GM19043 (cell line): ENCODE data around the gene TTI1.

Experiments used
- ATAC-seq: cut with Tn5 transposase; IDR thresholded peaks from one replicate; pipeline ENCODE4 v1.9.1; 2021; ENCODE audit warnings: low read depth; ENCODE audit not compliant: unreplicated experiment

Gene TTI1

DNA sequence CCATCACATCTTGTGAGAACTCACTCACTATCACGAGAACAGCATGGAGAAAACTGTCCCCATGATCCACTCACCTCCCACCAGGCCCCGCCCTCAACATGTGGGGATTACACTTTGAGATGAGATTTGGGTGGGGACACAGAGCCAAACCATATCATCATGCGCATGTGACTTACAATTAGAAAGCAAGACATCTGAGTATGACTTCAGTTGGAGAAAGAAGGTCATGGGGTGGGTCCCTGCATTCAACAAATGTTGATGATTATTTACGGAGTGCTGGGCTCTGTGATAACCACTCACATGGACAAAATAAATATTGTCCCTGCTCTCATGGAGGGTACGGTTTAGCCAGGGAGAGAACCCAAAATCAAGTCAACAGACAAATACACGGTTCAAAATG lies 92.4 kb downstream of the TTI1 start:
- ATAC-seq: no peak

- ATAC-seq: no peak
These were observed 93.3 kb downstream of the TTI1 start for GRCh38 chr20:37939701-37940560.

GRCh38 chr20:37938954-37939353 lies 94.3 kb downstream of the TTI1 start:
- no peak for ATAC-seq

GRCh38 chr20:37938181-37938750 lies 95.0 kb downstream of the TTI1 start:
- no peak for ATAC-seq

GRCh38 chr20:37937686-37938085 lies 95.6 kb downstream of the TTI1 start:
- no peak for ATAC-seq

DNA sequence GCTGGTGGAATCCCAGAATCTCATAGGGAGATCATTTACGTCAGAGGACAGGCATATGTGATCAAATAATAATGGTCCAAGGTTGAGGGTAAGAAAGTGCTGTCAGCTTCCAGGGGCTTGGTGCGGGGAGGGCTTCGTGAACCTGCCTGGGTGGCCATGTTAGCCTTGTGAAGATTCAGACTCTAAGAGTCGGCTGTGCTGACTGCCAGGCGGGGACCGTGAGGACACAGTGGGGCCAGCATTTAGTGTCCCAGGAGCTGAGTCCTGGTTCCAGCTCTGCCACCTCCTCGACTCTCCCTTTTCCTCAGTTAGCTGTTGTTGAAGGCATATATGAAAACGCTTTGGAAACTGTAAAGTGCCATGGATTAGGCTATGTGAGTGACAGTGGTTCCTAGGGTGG lies 96.8 kb downstream of the TTI1 start:
- no peak for ATAC-seq

DNA sequence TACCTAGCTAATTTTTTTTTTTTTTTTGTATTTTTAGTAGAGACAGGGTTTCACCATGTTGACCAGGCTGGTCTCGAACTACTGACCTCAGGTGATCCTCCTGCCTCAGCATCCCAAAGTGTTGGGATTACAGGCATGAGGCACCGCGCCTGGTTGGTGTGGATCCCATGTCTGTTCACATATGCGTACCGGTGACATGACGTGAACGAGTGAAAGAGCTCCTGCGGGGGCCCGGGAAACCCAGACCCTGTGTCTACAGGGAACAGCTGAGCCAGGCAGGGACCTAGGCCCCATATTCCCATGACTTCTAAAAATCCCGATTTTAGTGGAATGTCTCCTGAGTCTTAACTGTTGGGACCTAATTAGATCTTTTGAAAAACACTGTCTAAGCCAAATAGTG lies 97.2 kb downstream of the TTI1 start:
- no peak for ATAC-seq

DNA sequence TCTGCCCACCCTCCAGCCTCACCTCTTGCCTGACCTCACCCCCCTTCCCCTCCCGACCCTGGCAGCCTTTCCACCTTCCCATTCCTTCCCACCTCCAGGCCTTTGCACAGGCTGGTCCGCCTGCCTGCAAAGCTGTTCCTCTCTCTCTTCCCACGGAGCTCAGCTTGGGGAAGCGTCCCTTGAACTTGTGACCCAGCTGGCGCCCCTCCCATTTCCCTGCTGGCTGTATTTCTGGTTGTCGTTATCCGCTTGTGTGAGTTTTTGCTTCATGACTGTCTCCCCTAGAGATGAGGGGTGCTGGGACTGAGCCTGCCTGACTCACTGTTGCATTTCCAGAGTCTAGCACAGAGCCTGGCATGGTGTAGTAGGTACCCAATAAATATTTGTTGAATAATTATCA lies 97.8 kb downstream of the TTI1 start:
- ATAC-seq: no peak

GRCh38 chr20:37934634-37935375 lies 98.5 kb downstream of the TTI1 start:
- no peak for ATAC-seq

DNA sequence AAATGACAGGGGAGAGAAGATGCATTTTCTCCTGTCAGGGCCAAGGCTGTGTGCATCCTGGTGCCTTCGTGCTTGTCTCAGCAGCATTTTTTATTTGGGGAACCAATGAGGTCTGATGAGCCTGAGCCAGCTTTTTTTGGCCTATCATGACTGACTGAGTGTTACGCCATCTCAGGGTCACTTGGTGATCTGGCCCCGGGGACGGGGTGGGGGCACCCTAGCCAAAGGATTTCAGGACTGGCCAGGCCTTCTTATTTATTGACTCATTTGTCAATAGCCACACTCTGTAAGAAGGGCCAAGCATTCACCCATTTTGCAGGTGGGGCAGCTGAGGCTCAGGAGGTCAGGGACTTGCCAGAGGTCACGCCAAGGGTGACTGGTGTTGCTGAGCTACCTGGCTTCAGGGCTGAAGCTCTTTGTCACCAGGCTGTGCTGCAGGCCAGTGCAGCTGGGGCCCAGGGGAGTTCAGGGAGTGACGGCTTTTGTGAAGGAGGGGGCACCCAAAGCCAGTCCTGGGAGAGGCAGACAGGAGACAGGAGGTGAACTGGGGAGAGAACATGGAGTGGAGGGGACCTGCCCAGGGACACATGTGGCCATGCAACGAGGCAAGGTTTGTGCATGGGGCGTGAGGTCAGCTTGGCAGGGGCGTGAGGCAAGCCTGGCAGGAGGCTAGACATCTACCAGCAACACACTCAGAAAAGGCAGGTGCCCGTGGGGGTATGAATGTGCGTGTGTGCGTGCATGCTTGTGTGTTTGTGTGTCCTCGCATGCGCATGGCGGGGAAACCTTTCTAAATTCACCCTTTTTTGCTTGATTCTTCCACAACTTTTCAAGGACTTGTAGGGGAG lies 99.2 kb downstream of the TTI1 start:
- no peak for ATAC-seq
